Stomach (tissue), 4 donors: Measurements from ENCODE around the gene KRT81.

Experiments
- CTCF ChIP-seq, 7 experiments: fragments of 450-650 bp in 4 of 7; fragments of 200-600 bp in 3 of 7; sonication (generic) in 3 of 7; IDR thresholded peaks; one replicate each; pipeline ENCODE4 v1.5.1; 2016 to 2019; ENCODE audit warnings: antibody characterized with exemption in 7 of 7, control low read depth in 2 of 7, mild to moderate bottlenecking in 1 of 7
- EP300 ChIP-seq: sonication (generic); formaldehyde crosslinking; IDR thresholded peaks from one replicate; pipeline ENCODE4 v1.6.1; 2017; ENCODE audit warnings: antibody characterized with exemption
- POLR2A ChIP-seq, 4 donors: fragments of 450-650 bp; IDR thresholded peaks; one replicate each; pipeline ENCODE4 v1.6.1; 2016; ENCODE audit warnings: antibody characterized with exemption in 4 of 4, control low read depth in 2 of 4, mild to moderate bottlenecking in 1 of 4, moderate library complexity in 1 of 4
- POLR2AphosphoS5 ChIP-seq, 3 donors: sonication (generic); formaldehyde crosslinking; IDR thresholded peaks; one replicate each; pipeline ENCODE4 v1.6.1; 2016; ENCODE audit warnings: antibody characterized with exemption in 3 of 3

- TF ChIP-seq CTCF (IDR thresholded peaks at IDR 0.05) (no peak), POLR2A (IDR thresholded peaks at IDR 0.05) (no peak), POLR2AphosphoS5 (IDR thresholded peaks at IDR 0.05) (no peak), EP300 (no peak)
Observed at GRCh38 chr12:52243259-52243855, 48.0 kb downstream of the KRT81 start.
